Mucosa of descending colon (tissue), 3 donors: ENCODE measurements around the gene MAGOHB. TPM values are rescaled to one million over a fixed set of nuclear protein-coding genes. Genes with fewer than 3 reads are reported as not detected.

Experiments
- ATAC-seq: fragments of 200-7000 bp; cut with Tn5 transposase; one replicate; pipeline ENCODE4 v1.9.1; 2020; ENCODE audit warnings: mild to moderate bottlenecking, moderate library complexity
- DNase-seq, 3 donors: peaks; one replicate each; pipeline ENCODE4 v3.0.0-alpha.2; 2020
- H3K36me3 ChIP-seq: fragments of 200-600 bp; one replicate; pipeline ENCODE4 v1.8.0; 2021; ENCODE audit warnings: low read depth, mild to moderate bottlenecking
- H3K4me1 ChIP-seq: fragments of 200-600 bp; one replicate; pipeline ENCODE4 v1.8.0; 2021; ENCODE audit warnings: low read depth, mild to moderate bottlenecking
- H3K4me3 ChIP-seq: fragments of 200-600 bp; one replicate; pipeline ENCODE4 v1.8.0; 2021; ENCODE audit warnings: mild to moderate bottlenecking
- H3K9me3 ChIP-seq: fragments of 200-600 bp; one replicate; pipeline ENCODE4 v1.8.0; 2021; ENCODE audit warnings: mild to moderate bottlenecking
- CTCF ChIP-seq: fragments of 200-600 bp; IDR thresholded peaks from one replicate; pipeline ENCODE4 v1.8.0; 2022; ENCODE audit warnings: antibody characterized with exemption, mild to moderate bottlenecking
- intact Hi-C, 2 donors: fragments of 100-400 bp; cut with DNase I in 1 of 2; cut with micrococcal nuclease in 1 of 2; formaldehyde crosslinking; loops; one replicate each; pipeline versions ENCODE4 v1.11.0 to v1.11.1; 2022; cut with DNase I, micrococcal nuclease
- total RNA-seq, 3 donors: library from RNA; stranded (reverse); fragmentation: NEBNext Ultra II Directional in 2 of 3; extraction: Animal tissue kit (Norgen Biotek cat#: 25700) in 2 of 3; gene quantifications; one replicate each; pipeline versions ENCODE4 v1.2.1 to v1.2.4, GENCODE V29; 2021 to 2023
- donor health status: DM: no; HTN: no; CAD: no; lungs with moderate emphysema.
- donor health status: DM: no; HTN: no; CAD: no.
- donor health status: DM: no; HTN: yes; CAD: no.

MAGOHB gene
- total RNA-seq, 3 donors from 2014 or later, result 9.6 to 14.7 (median 13.7) TPM

GRCh38 chr12:10634427-10634826 lies 21.0 kb upstream of the MAGOHB start:
- no peak overlapping the region for H3K4me3 ChIP-seq
- H3K9me3 ChIP-seq, result no peaks in the 10 kb centered on the region
- no peak for TF ChIP-seq CTCF
- no peaks in the 10 kb centered on the region for H3K36me3 ChIP-seq
- DNase-seq, result no peak
- intact Hi-C loops, result no loop called here
- peaks cover 14% of the 10 kb centered on the region for H3K4me1 ChIP-seq
- no peak for ATAC-seq

- intact Hi-C loops, result no loop called here
- Histone ChIP-seq H3K4me1 (peaks cover 10% of the 10 kb centered on the region), H3K9me3 (no peaks in the 10 kb centered on the region), H3K4me3 (no peak overlapping the region), H3K36me3 (no peaks in the 10 kb centered on the region)
- peak; percentile 48 for ATAC-seq
- no peak for DNase-seq
- no peak for TF ChIP-seq CTCF
Observed at GRCh38 chr12:10633541-10633940, 20.1 kb upstream of the MAGOHB start.

- TF ChIP-seq CTCF, result no peak
- H3K4me1 ChIP-seq, result peaks cover 1% of the 10 kb centered on the region
- no peak overlapping the region for H3K4me3 ChIP-seq
- DNase-seq (no peak), ATAC-seq (no peak)
- no peaks in the 10 kb centered on the region for H3K36me3 ChIP-seq
- intact Hi-C loops, result no loop called here
- H3K9me3 ChIP-seq, result no peaks in the 10 kb centered on the region
Observed at GRCh38 chr12:10632226-10632625, 18.8 kb upstream of the MAGOHB start.

- no peaks in the 10 kb centered on the region for H3K36me3 ChIP-seq
- H3K4me3 ChIP-seq, result no peak overlapping the region
- intact Hi-C loops, result no loop called here
- DNase-seq (no peak), ATAC-seq (peak; percentile 25)
- no peak for TF ChIP-seq CTCF
- no peaks in the 10 kb centered on the region for H3K4me1 ChIP-seq
- H3K9me3 ChIP-seq, result no peaks in the 10 kb centered on the region
Observed at GRCh38 chr12:10624605-10625004, 11.2 kb upstream of the MAGOHB start.

- DNase-seq, result no peak
Observed at GRCh38 chr12:10623131-10623530, 9.7 kb upstream of the MAGOHB start.

More at GRCh38 chr12:10623131-10623530, 9.7 kb upstream of the MAGOHB start:
- intact Hi-C loops, result no loop called here
- no peak overlapping the region for H3K4me3 ChIP-seq
- no peak for TF ChIP-seq CTCF
- no peaks in the 10 kb centered on the region for H3K9me3 ChIP-seq
- no peak for ATAC-seq
- no peaks in the 10 kb centered on the region for H3K4me1 ChIP-seq
- no peaks in the 10 kb centered on the region for H3K36me3 ChIP-seq
